ENCODE results near the gene NUF2.

The NUF2 gene

DNA sequence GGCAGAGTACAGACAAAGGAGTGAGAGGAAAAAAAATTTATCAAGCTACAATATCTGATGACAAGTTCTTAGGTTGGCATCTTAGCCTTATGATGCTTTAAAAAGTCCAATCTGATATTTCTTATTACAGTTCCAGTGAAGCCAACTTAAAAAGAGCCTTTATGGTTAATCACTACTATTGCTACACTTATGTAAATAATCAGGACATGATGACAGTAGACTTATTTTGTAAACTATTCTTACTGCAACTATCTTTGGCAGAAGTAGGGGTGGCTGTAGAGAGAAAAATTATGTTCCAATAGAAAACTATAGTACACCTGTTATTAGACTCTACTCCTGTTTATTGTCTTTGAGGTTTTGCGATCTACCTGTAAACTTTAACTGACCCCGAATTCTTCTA lies 25.8 kb upstream of the NUF2 start:
- no peak overlapping the region for H2AFZ ChIP-seq (ENCODE audit: low read depth, low read length, severe bottlenecking)
- no peak overlapping the region for H3K4me2 ChIP-seq (ENCODE audit: low read depth, low read length, poor library complexity, severe bottlenecking)
- no peaks in the 10 kb centered on the region for H3K36me3 ChIP-seq (ENCODE audit: low read length)
- no peak overlapping the region for H3K4me3 ChIP-seq (ENCODE audit: insufficient read depth, low read length, poor library complexity, severe bottlenecking)
- H3K27ac ChIP-seq (ENCODE audit: low read depth, low read length), result no peak overlapping the region
- no peaks in the 10 kb centered on the region for H3F3A ChIP-seq (ENCODE audit: insufficient read depth)
- no peaks in the 10 kb centered on the region for H3K27me3 ChIP-seq (ENCODE audit: low read length)
- no peaks in the 10 kb centered on the region for H4K20me1 ChIP-seq (ENCODE audit: low read depth, low read length)
- no peak overlapping the region for H3K9ac ChIP-seq (ENCODE audit: low read length)
- no peaks in the 10 kb centered on the region for H3K9me3 ChIP-seq (ENCODE audit: insufficient read depth, low read length)
- H3K9me2 ChIP-seq (replicated peaks; ENCODE audit: insufficient read depth, low read length), result no peaks in the 10 kb centered on the region
- H3K79me2 ChIP-seq (ENCODE audit: insufficient read depth, low read length), result no peaks in the 10 kb centered on the region
- no peak for TF ChIP-seq EZH2phosphoT487 (conservative IDR thresholded peaks at IDR 0.05; ENCODE audit: low read length)
- TF ChIP-seq CTCF (IDR thresholded peaks at IDR 0.05; ENCODE audit: insufficient read depth, low read length, poor library complexity, severe bottlenecking), result no peak

- Histone ChIP-seq H3K27me3 (ENCODE audit: low read length) (no peaks in the 10 kb centered on the region), H2AFZ (ENCODE audit: low read depth, low read length, severe bottlenecking) (no peak overlapping the region), H3F3A (ENCODE audit: insufficient read depth) (no peaks in the 10 kb centered on the region), H3K79me2 (ENCODE audit: insufficient read depth, low read length) (no peaks in the 10 kb centered on the region), H4K20me1 (ENCODE audit: low read depth, low read length) (no peaks in the 10 kb centered on the region), H3K4me2 (ENCODE audit: low read depth, low read length, poor library complexity, severe bottlenecking) (no peak overlapping the region), H3K9me3 (ENCODE audit: insufficient read depth, low read length) (no peaks in the 10 kb centered on the region), H3K27ac (ENCODE audit: low read depth, low read length) (no peak overlapping the region), H3K4me3 (ENCODE audit: insufficient read depth, low read length, poor library complexity, severe bottlenecking) (no peak overlapping the region), H3K9ac (ENCODE audit: low read length) (no peak overlapping the region), H3K36me3 (ENCODE audit: low read length) (no peaks in the 10 kb centered on the region), H3K9me2 (replicated peaks; ENCODE audit: insufficient read depth, low read length) (no peaks in the 10 kb centered on the region)
- TF ChIP-seq CTCF (IDR thresholded peaks at IDR 0.05; ENCODE audit: insufficient read depth, low read length, poor library complexity, severe bottlenecking) (no peak), EZH2phosphoT487 (conservative IDR thresholded peaks at IDR 0.05; ENCODE audit: low read length) (no peak)
Observed at GRCh38 chr1:163296504-163297263, 25.1 kb upstream of the NUF2 start.

DNA sequence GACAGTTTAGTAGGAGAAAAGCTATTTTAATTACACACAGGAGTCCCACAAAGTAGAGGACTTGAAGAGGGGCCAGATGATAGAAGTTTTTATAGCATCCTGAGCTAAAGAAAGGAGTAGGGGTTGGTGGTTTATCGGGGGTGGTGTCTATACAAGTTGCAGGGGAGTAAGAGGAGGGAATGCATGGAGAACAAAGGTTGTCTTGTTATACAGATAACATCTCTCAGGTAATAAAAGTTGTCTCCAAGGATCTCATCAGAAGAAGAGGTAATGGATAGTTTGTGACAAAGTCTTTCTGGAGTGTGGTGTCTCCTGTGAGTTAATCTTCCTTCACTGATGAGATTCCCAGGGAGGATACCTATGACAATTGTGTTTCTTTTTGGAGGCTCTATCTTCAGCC lies 23.4 kb upstream of the NUF2 start:
- Histone ChIP-seq H3K4me3 (ENCODE audit: insufficient read depth, low read length, poor library complexity, severe bottlenecking) (no peak overlapping the region), H3K27ac (ENCODE audit: low read depth, low read length) (no peak overlapping the region), H3K36me3 (ENCODE audit: low read length) (no peaks in the 10 kb centered on the region; the same call in 1 of the 2 replicates), H3K9me2 (replicated peaks; ENCODE audit: insufficient read depth, low read length) (no peaks in the 10 kb centered on the region), H3K27me3 (ENCODE audit: low read length) (no peaks in the 10 kb centered on the region), H4K20me1 (ENCODE audit: low read depth, low read length) (no peaks in the 10 kb centered on the region), H3K9me3 (ENCODE audit: insufficient read depth, low read length) (no peaks in the 10 kb centered on the region), H3F3A (ENCODE audit: insufficient read depth) (no peaks in the 10 kb centered on the region), H3K4me2 (ENCODE audit: low read depth, low read length, poor library complexity, severe bottlenecking) (no peak overlapping the region), H3K9ac (ENCODE audit: low read length) (no peak overlapping the region), H2AFZ (ENCODE audit: low read depth, low read length, severe bottlenecking) (no peak overlapping the region), H3K79me2 (ENCODE audit: insufficient read depth, low read length) (no peaks in the 10 kb centered on the region)
- TF ChIP-seq EZH2phosphoT487 (conservative IDR thresholded peaks at IDR 0.05; ENCODE audit: low read length) (no peak), CTCF (IDR thresholded peaks at IDR 0.05; ENCODE audit: insufficient read depth, low read length, poor library complexity, severe bottlenecking) (no peak)
